Fibroblast of lung (primary cell): ENCODE results near the gene JAZF1. TPM values are rescaled to one million over a fixed set of nuclear protein-coding genes. Genes with fewer than 3 reads are reported as not detected.

Source experiments
- DNase-seq, 2 donors: peaks; one replicate each; pipeline versions ENCODE4 v3.0.0 to v3.0.0-alpha.2; 2010; ENCODE audit warnings: low read depth in 2 of 2
- H2AFZ ChIP-seq: 2 replicates; pipeline ENCODE4 v1.5.1; 2012; ENCODE audit warnings: low read length, control low read depth, inconsistent platforms
- H3K27ac ChIP-seq: 2 replicates; pipeline ENCODE4 v1.5.1; 2011; ENCODE audit warnings: low read length, control low read depth; ENCODE audit not compliant: insufficient read depth
- H3K27me3 ChIP-seq: 2 replicates; pipeline ENCODE4 v1.5.1; 2011; ENCODE audit warnings: mild to moderate bottlenecking, low read length; ENCODE audit not compliant: control insufficient read depth, insufficient read depth
- H3K36me3 ChIP-seq: 2 replicates; pipeline ENCODE4 v1.5.1; 2011; ENCODE audit warnings: low read length; ENCODE audit not compliant: control insufficient read depth, insufficient read depth
- H3K4me1 ChIP-seq: 2 replicates; pipeline ENCODE4 v1.5.1; 2011; ENCODE audit warnings: low read length; ENCODE audit not compliant: control insufficient read depth, insufficient read depth; ENCODE audit errors: extremely low read depth
- H3K4me2 ChIP-seq: 2 replicates; pipeline ENCODE4 v1.5.1; 2011; ENCODE audit warnings: low read length, control low read depth; ENCODE audit not compliant: insufficient read depth; ENCODE audit errors: extremely low read depth
- H3K4me3 ChIP-seq, 4 experiments: fragments of 200-600 bp in 1 of 4; sonication (generic) in 1 of 4; replicated peaks in 1 of 4; 2 replicates each; pipeline ENCODE4 v1.5.1; 2011 to 2016; ENCODE audit warnings: low read length in 4 of 4, low read depth in 3 of 4, mild to moderate bottlenecking in 3 of 4, control low read depth in 2 of 4, inconsistent platforms in 1 of 4, mixed read lengths in 1 of 4; ENCODE audit not compliant: insufficient read depth in 1 of 4; ENCODE audit errors: control extremely low read depth in 1 of 4
- H3K79me2 ChIP-seq: 2 replicates; pipeline ENCODE4 v1.5.1; 2012; ENCODE audit warnings: mild to moderate bottlenecking, low read length, inconsistent platforms; ENCODE audit not compliant: control insufficient read depth, insufficient read depth
- H3K9ac ChIP-seq: 2 replicates; pipeline ENCODE4 v1.5.1; 2011; ENCODE audit warnings: mild to moderate bottlenecking, low read length, control low read depth; ENCODE audit not compliant: insufficient read depth
- H3K9me3 ChIP-seq: 2 replicates; pipeline ENCODE4 v1.5.1; 2012; ENCODE audit warnings: low read depth, low read length; ENCODE audit not compliant: control insufficient read depth, insufficient read depth
- H4K20me1 ChIP-seq: 2 replicates; pipeline ENCODE4 v1.5.1; 2011; ENCODE audit warnings: low read length; ENCODE audit not compliant: control insufficient read depth, insufficient read depth; ENCODE audit errors: extremely low read depth
- CTCF ChIP-seq, 2 donors: IDR thresholded peaks in 1 of 2; conservative IDR thresholded peaks in 1 of 2; 1 replicate in 1 of 2; 2 replicates in 1 of 2; pipeline ENCODE4 v1.5.1; 2011 to 2012; ENCODE audit warnings: low read length in 2 of 2, control low read depth in 1 of 2, inconsistent platforms in 1 of 2, low read depth in 1 of 2, mild to moderate bottlenecking in 1 of 2
- EZH2 ChIP-seq: IDR thresholded peaks from 2 replicates; pipeline ENCODE4 v1.5.1; 2012; ENCODE audit warnings: low read length, control low read depth, mild to moderate bottlenecking; ENCODE audit errors: missing control alignments
- polyA plus RNA-seq, 2 donors: library from polyadenylated mRNA; depleted of rRNA in 1 of 2; stranded (reverse) in 1 of 2; unstranded in 1 of 2; fragments of >200 nt; gene quantifications; 2 replicates each; pipeline ENCODE4 v1.2.1, GENCODE V29; 2011 to 2012; ENCODE audit warnings: missing spikeins in 1 of 2
- total RNA-seq: library from RNA; depleted of rRNA; stranded (reverse); fragments of >200 nt; gene quantifications from 2 replicates; pipeline ENCODE4 v1.2.1, GENCODE V29; 2014

The JAZF1 gene
- total and polyA plus RNA-seq, 2 donors (not counting 1 experiment from before 2014, with no cell fraction given): 9.1 to 9.3 TPM

- peak in 1 of 2 donors; percentile 63 for DNase-seq
- Histone ChIP-seq H3K27ac (no peak overlapping the region), H3K9me3 (no peaks in the 10 kb centered on the region), H3K27me3 (no peaks in the 10 kb centered on the region), H3K4me2 (no peak overlapping the region), H3K4me1 (no peaks in the 10 kb centered on the region), H3K79me2 (no peaks in the 10 kb centered on the region), H3K36me3 (no peaks in the 10 kb centered on the region), H3K9ac (no peak overlapping the region), H2AFZ (no peak overlapping the region), H3K4me3 (no peak overlapping the region), H4K20me1 (no peaks in the 10 kb centered on the region)
- no peak for TF ChIP-seq EZH2
- TF ChIP-seq CTCF (conservative IDR thresholded peaks at IDR 0.05 in 1 of 2, IDR thresholded peaks at IDR 0.05 in 1 of 2; ENCODE audit: low read depth in 1 of 2, low read length in 2 of 2): no peak
These were observed 270.3 kb downstream of the JAZF1 start for GRCh38 chr7:27910326-27910725.

GRCh38 chr7:27908534-27909165 is 271.9 kb downstream of the JAZF1 start:
- Histone ChIP-seq H3K4me3 (no peak overlapping the region), H3K9ac (no peak overlapping the region), H3K27ac (no peak overlapping the region), H3K4me1 (no peaks in the 10 kb centered on the region), H3K36me3 (no peaks in the 10 kb centered on the region), H3K27me3 (no peaks in the 10 kb centered on the region), H3K79me2 (no peaks in the 10 kb centered on the region), H2AFZ (no peak overlapping the region), H3K9me3 (no peaks in the 10 kb centered on the region), H4K20me1 (no peaks in the 10 kb centered on the region), H3K4me2 (no peak overlapping the region)
- DNase-seq: no peak
- TF ChIP-seq CTCF (conservative IDR thresholded peaks at IDR 0.05 in 1 of 2, IDR thresholded peaks at IDR 0.05 in 1 of 2; ENCODE audit: low read depth in 1 of 2, low read length in 2 of 2): no peak
- TF ChIP-seq EZH2: no peak

- no peaks in the 10 kb centered on the region for H3K27me3 ChIP-seq
- no peak overlapping the region for H3K4me2 ChIP-seq
These were observed 274.1 kb downstream of the JAZF1 start for GRCh38 chr7:27906385-27907091.

More at GRCh38 chr7:27906385-27907091, 274.1 kb downstream of the JAZF1 start:
- H3K4me1 ChIP-seq: no peaks in the 10 kb centered on the region
- no peak overlapping the region for H3K9ac ChIP-seq
- TF ChIP-seq CTCF (conservative IDR thresholded peaks at IDR 0.05 in 1 of 2, IDR thresholded peaks at IDR 0.05 in 1 of 2; ENCODE audit: low read depth in 1 of 2, low read length in 2 of 2): no peak
- TF ChIP-seq EZH2: no peak
- H3K27ac ChIP-seq: no peak overlapping the region
- peak in 1 of 2 donors; percentile 18 for DNase-seq
- H3K9me3 ChIP-seq: no peaks in the 10 kb centered on the region
- no peaks in the 10 kb centered on the region for H3K36me3 ChIP-seq
- H3K4me3 ChIP-seq: no peak overlapping the region
- no peaks in the 10 kb centered on the region for H3K79me2 ChIP-seq
- no peaks in the 10 kb centered on the region for H4K20me1 ChIP-seq
- no peak overlapping the region for H2AFZ ChIP-seq
